Bronchial epithelial cell (primary cell): Measurements from ENCODE around the gene SH3PXD2B. TPM values are rescaled to one million over a fixed set of nuclear protein-coding genes. Genes with fewer than 3 reads are reported as not detected.

Experiments used
- DNase-seq: peaks from one replicate; pipeline ENCODE4 v3.0.0-alpha.2; 2010; ENCODE audit warnings: low read depth
- FAIRE-seq: peaks from 2 replicates; lab custom pipeline; 2011; peaks lifted over from hg19 to GRCh38; lab: Jason Lieb, UNC
- H3K27me3 ChIP-seq: 2 replicates; pipeline ENCODE4 v1.5.1; 2011; ENCODE audit warnings: low read length; ENCODE audit not compliant: control insufficient read depth, insufficient read depth
- H3K36me3 ChIP-seq: 2 replicates; pipeline ENCODE4 v1.5.1; 2011; ENCODE audit warnings: low read length; ENCODE audit not compliant: control insufficient read depth, insufficient read depth
- H3K4me3 ChIP-seq: 2 replicates; pipeline ENCODE4 v1.5.1; 2011; ENCODE audit warnings: mild to moderate bottlenecking, low read depth, low read length, control low read depth
- CTCF ChIP-seq: IDR thresholded peaks from 2 replicates; pipeline ENCODE4 v1.5.1; 2011; ENCODE audit warnings: mild to moderate bottlenecking, moderate library complexity, low read length, control low read depth, inconsistent platforms; ENCODE audit not compliant: insufficient read depth, severe bottlenecking
- total RNA-seq: library from RNA; depleted of rRNA; stranded (reverse); fragments of >200 nt; gene quantifications from 2 replicates; pipeline ENCODE4 v1.2.1, GENCODE V29; 2014

The SH3PXD2B gene
- total RNA-seq, 1 donor from 2014 or later: 10.0 TPM

DNA sequence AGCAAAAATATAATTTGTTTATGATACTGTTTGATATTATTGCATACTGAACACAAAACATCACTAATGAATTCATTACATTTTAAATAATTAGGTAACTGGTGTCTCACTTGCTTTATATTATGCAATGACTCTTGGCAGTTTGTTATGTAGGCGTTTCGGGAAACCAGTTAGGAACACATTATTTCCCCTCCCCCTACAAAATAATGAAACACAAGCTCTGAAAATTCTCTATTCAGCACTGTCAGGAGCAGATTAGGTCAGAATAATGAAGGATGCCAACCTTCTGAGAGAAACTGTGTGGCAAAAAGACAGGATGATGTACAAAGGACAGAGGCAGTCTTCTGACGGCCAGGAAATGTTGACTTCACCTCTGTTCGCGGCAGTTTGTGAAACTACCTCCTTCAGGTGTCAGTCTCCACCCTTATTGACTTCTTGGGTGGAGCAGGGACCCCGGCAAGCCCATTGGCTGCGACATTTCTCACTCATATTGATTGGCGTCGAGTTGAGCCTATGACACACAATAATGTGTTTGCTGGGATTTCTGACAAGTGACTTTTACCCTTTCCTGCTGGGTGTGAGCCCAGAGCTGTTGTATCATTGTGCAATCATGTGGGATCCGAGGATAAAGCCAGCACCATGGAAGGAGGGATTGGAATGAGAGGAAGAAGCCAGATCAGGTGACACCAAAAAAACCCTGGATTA is 33.9 kb downstream of the SH3PXD2B start:
- DNase-seq: peak; percentile 99
- Histone ChIP-seq H3K4me3 (peak overlapping the region; percentile 21), H3K27me3 (no peaks in the 10 kb centered on the region), H3K36me3 (peaks cover 3% of the 10 kb centered on the region)
- FAIRE-seq: peak; percentile 97
- no peak for TF ChIP-seq CTCF

- Histone ChIP-seq H3K4me3 (no peak overlapping the region), H3K36me3 (peaks cover 5% of the 10 kb centered on the region), H3K27me3 (no peaks in the 10 kb centered on the region)
- TF ChIP-seq CTCF: no peak
- DNase-seq: peak; percentile 90
- FAIRE-seq: no peak
Observed at GRCh38 chr5:172418862-172419814, 35.2 kb downstream of the SH3PXD2B start.

- H3K4me3 ChIP-seq: no peak overlapping the region
- DNase-seq (peak; percentile 93), FAIRE-seq (peak; percentile 68)
- H3K27me3 ChIP-seq: no peaks in the 10 kb centered on the region
- H3K36me3 ChIP-seq: peaks cover 5% of the 10 kb centered on the region
- TF ChIP-seq CTCF: no peak
Observed at GRCh38 chr5:172417983-172418630, 36.2 kb downstream of the SH3PXD2B start.

DNA sequence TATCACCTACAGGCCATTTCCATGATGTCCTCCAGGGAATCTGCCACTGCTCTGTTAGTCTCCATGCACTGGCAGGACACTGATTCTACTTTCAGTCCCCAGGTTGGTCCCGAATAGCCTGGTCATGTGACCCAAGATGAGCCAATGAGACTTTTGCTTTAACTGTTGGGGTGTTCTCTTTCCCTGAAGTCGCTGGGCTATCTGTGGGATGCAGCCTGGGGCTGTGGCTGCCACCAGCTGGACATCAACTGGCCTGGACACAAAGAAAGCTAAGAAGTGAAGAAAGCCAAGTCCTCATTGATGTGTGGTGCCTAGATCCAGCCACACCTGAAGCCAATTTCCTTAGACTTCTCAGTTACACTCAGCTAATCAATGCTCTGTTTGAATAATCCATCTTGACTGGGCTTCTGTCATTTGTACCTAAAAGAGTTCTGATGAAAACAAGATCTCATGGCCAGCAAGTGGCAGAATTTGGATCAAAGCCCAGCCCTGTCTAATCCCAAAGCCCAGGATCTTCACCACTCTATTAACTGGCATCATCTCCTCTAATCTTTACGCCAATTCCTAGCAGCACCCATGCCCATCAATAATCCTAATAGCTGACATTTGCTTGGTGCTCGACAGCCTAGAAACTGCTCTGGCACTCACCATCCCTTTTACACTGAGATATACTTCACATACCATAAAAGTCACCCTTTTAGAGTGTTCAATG is 37.0 kb downstream of the SH3PXD2B start:
- no peaks in the 10 kb centered on the region for H3K27me3 ChIP-seq
- DNase-seq: no peak
- no peak for TF ChIP-seq CTCF
- H3K36me3 ChIP-seq: peaks cover 3% of the 10 kb centered on the region
- no peak overlapping the region for H3K4me3 ChIP-seq
- no peak for FAIRE-seq
